SHP77 (cell line): ENCODE data around the gene ETFA.
"Not testable (repeated sequence)": the region's sequence is repeated elsewhere in the genome, so short reads cannot be mapped to it uniquely, and the experiment has no call there.

ENCODE experiments used
- DNase-seq, 2 experiments: peaks; one replicate each; lab custom pipeline; 2025; lab: John Stamatoyannopoulos, UW

ETFA gene

DNA sequence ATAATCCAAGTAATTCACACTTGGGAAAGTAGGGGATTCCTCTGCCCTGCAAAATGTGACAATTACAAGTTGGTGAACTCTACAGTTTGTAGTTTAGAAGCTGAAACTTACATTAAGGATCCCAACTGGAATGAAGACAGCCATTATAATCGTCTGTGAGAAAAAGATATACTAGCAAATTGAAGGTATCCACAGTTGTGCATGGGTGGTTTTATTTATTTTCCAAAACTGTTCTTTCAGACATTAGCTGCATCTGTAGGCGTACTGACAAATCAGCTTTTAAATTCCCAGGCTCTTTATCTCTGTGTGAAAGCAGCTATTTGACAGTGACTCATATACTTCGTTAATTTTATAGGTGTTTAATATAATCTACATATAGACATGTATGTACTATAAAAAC lies 12.8 kb upstream of the ETFA start:
- DNase-seq, result no peak

DNA sequence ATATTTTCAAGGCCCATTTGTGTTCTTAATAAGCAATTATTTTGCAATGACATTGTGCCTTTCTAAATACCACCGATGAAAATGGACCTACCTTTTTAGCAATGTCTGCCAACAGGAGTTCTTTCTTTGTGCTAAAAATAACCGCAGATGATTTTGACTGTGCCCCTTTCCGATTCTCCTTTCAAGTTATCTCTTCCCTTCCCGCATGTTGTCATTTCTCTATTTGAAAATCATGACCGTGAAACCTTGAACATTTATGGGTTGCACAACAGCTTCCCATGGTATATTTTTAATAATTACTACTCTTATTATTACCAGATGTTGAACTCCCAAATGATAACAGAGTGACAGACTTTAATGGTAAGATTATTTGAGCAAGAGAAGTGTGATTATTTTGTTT lies 10.3 kb upstream of the ETFA start:
- no peak for DNase-seq

DNA sequence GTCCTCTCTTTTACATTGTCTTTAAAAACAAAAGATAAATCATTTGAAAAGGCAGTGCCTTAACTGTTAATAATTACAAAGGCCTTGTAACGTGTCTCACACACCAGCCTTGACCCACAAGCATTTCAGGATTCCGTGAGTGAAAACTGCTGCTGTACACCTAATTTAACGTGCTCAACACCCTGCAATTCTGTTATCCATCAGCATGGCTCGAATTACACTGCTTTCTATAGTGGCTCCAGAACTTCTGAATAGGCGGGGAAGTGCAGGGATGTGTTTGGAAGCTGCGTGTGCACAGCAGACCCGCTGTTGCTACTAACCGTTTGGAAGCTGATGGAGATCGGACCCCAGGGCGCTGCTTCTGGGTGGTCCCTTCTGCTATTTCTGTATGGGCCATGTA lies 9.9 kb upstream of the ETFA start:
- DNase-seq, result no peak

DNA sequence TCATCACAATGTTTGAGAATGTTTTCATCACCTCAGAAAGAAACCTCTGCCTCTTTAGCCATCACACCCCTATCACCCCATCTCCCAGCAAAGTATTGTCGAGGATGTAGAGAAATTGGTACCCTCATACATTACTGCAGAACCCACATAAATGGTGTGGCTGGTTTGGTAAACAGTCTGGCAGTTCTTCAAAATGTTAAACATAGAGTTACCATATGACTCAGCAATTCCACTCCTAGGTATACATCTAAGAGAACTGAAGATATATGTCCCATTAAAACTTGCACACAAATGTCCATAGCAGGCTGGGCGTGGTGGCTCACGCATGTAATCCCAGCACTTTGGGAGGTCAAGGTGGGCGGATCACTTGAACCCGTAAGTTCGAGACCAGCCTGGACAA lies 8.7 kb upstream of the ETFA start:
- DNase-seq, result no peak

DNA sequence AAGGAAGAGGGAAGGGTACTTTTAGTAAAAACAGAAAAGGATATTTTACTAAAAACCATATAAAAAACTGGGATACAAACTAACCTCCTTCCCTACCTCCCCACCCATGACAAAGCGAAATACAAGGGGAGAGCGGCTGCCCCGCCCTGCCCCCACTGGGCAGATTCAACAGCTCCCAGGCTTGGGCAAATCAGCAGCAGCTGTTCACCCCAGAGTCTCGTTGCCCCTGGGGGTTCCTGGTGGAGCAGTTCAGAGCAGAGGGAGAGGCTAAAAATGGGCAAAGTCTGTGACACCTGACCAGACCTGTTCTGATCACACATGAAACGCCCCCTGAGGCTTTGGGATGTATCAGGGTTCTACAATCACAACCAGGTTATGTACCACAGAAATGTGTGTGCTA lies 2.5 kb upstream of the ETFA start:
- DNase-seq, result no peak

DNA sequence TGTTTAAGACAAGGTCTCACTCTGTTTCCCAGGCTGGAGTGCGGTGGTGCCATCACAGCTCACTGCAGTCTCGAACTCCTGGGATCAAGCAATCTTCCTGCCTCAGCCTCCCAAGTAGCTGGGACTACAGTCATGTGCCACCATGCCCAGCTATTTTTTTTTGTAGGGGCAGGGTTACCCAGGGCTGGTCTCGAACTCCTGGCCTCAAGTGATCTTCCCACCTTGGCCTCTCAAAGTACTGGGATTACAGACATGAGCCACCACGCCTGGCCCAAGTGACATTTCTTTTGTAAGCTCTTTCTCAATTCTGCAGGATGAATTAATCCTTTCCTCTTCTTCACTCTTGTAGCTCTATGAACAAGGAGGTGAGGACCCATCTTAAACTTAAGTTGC lies 1.9 kb upstream of the ETFA start:
- not testable (repeated sequence) for DNase-seq

DNA sequence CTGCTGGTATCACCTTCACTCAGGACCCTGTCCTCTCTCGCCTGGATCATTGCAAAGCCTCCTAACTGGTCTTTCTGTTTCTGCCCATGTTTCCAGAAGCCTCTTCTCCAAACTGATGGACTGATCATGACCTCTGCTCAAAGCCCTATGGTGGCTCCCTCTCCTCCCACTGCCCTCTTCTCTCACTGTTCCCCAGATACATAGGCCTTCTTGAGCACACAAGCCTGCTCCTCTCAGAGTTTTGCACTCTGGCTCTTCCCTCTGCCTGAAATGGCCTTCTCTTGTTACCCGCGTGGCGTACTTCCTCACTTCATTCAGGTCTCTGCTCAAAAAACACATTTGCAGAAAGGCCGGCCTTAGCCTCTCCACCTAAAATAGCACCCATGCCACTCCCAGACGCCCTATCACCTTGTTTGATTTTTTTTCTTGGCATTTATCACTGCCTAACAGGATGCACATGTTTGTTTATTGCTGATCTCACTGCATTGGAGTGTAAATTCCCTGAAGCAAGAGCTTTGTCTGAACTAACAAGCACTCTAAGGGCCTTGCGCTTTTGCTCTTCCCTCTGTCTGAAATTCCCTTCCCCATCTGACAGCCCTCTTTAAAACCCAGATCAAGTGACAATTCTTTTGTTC lies 1.4 kb upstream of the ETFA start:
- no peak for DNase-seq

DNA sequence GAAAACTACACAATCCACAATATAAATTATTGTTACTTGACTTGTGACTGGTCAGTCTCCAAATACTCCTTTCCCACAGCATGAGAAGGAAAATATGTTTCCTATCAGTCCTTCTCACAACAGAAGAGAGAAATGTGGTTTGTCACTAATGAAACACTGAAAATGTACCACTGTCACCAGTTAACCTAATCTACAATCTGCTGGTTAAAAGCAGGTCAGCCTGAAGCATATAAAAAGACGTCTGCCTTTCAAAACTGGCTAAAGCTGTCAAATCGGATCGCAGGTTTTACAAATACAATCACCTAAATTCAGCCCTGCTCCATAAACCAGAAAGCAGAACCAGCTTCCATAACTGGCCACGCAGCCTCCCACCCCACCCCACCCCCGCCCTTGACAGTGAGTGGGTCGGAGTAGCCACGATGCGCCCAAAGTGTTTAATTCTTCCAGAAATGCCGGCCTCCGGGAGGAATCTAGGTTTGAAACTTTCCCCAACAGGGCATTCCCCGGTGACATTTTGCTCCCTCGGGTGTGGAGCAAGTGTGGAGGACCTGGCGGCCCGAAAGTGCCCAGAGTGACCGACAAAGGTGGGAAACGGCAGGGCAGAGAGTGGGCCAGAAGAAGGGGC lies 682 bp downstream of the ETFA start:
- no peak for DNase-seq

DNA sequence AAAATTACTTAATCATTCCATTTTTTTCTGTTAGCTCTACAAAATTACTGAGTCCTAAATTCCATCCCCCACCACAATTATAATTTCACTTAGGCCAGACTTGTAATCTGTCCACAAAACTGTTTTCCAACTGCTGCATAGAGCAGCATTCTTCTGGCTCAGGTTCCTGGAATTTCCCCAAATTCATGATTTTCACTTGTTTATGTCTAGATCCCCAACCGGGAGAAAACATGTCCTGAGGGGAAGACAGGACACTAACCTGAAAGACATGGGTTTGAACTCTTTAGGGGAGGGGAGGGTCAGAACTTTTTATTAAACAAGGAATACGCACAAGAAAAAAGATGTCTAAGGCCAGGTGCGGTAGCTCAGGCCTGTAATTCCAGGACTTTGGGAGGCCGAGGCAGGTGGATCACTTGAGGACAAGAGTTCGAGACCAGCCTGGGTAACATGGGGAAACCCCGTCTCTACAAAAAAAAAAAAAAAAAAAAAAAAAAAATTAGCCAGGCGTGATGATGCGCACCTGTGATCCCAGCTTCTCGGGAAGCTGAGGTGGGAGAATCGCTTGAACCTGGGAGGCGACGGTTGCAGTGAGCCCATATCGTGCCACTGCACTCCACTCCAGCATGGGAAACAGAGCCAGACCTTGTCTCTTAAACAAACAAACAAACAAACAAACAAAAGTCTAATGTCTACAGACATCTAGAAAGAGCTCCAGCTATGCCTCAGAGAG lies 1.5 kb downstream of the ETFA start:
- DNase-seq, result no peak

DNA sequence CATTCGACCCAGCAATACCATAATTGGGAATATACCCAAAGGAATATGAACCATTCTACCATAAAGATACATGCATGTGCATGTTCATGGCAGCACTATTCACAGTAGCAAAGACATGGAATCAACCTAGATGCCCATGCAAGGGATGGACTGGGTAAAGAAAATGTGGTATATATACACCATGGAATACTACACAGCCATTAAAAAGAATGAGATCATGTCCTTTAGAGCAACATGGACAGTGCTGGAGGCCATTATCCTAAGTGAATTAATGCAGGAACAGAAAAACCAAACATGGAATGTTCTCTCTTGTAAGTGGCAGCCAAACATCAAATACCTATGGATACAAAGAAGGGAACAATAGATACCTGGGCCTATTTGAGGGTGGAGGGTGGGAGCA lies 7.4 kb downstream of the ETFA start:
- DNase-seq, result no peak

DNA sequence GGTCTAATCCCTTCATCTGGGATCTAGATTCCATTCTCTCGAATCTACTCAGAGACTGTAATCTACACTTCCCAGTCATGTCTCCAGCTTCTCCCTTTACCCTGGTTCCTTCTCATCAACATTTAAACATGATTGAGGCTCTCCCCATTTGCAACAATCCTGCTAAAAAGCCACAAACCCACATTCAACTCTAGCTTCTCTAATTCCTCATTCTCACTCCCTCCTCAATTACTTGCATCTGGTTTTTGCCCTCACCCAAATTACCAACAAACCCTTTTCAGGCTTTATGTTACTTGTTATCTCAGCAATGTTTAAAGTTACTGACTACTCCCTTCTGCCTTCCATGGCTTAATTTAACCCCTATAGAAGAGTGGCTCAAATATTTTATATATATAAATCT lies 11.5 kb downstream of the ETFA start:
- no peak for DNase-seq

DNA sequence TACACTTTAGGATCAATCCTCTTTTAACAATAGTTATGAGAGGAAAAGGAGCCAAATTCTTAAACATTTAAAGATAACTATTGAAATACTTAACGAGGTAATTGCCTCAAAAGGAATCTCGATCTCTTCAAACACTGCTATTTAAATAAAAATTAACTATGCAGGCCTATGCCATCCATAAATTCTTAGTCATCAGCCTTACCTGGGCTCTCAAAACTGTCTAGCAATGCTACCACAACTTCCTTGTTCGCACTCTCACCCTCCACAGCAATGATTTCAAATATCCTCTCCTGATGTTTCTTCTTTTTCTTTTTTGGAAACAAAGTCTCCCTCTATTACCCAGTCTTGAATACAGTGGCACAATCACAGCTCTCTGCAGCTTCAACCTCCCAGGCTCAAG lies 12.3 kb downstream of the ETFA start:
- DNase-seq, result no peak

DNA sequence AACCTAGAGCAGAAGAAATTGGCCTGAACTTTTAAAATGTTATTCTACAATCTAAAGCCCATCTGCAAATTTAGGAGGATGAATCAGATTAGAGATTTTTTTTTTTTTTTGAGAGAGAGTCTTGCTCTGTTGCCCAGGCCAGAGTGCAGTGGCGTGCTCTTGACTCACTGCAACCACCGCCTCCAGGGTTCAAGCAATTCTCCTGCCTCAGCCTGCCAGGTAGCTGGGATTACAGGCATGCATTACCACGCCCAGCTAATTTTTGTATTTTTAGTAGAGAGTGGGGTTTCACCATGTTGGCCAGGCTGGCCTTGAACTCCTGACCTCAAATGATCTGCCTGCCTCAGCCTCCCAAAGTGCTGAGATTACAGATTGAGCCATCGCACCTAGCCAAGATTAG lies 13.3 kb downstream of the ETFA start:
- DNase-seq, result not testable (repeated sequence)

DNA sequence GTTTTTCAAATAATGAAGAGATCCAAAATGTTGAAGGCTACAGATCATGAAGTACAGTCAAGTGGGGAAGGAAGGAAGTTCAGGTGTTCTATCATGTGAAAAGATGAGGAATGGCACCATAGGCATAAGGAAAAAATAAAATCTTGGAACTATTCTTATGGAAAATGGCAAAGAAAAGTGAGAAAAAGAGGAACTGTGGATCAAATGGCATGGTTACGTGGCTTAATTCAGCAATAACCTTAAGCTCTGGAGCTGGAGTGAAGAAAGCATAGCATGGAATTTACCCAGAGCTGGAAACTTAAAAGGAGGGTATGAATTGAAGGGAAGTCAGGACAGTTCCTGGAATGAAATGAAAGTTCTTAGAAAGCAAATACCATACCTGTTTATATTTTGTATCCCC lies 14.4 kb downstream of the ETFA start:
- no peak for DNase-seq

DNA sequence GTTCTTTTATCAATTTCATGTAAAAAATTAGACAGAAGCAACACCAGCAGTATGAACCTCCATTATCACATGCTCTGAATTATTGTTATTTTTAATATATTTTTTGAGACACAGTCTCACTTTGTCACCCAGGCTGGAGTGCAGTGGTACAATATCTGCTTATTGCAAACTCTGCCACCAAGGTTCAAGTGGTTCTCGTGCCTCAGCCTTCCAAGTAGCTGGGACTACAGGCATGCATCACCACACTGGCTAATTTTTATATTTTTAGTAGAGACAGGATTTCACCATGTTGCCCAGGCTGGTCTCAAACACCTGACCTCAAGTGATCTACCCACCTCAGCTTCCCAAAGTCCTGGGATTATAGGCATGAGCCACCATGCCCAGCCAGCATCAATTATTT lies 16.8 kb downstream of the ETFA start:
- DNase-seq, result not testable (repeated sequence)

DNA sequence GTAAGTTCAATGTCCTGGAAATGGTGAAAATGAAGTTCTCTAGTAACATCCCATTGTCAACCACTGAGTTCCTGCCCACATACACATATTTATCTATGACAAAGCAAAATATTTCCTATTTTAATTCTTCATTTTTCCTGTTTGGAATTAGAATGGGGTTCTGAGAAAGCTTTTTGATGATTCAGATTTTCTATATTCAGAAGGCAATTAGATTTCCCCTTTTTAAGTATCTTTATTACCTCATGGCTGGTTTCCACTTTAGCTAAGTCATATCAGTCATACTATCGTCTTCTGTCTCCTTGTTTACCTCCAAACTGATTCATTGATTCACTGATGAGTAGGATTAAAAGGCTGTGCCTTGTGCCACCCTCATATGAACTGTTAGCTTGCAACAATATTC lies 17.9 kb downstream of the ETFA start:
- no peak for DNase-seq

DNA sequence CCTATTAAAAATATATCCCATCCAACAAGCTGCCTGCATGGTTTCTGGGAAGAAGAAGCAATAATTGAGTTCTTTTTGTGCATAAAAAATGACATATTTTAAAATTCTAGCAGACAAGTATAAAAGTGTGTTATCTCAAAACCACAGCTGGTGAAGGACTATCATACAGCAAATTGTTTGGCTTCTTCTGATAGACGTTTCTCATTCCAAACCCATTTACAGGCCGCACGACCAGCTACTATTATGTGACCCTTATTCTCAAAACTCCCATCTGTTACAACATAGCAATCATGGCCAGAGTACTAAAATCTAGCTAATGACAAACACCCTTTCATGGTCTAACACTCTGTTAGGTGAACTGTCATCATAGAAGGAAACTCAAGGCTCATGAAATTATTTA lies 21.7 kb downstream of the ETFA start:
- no peak for DNase-seq

DNA sequence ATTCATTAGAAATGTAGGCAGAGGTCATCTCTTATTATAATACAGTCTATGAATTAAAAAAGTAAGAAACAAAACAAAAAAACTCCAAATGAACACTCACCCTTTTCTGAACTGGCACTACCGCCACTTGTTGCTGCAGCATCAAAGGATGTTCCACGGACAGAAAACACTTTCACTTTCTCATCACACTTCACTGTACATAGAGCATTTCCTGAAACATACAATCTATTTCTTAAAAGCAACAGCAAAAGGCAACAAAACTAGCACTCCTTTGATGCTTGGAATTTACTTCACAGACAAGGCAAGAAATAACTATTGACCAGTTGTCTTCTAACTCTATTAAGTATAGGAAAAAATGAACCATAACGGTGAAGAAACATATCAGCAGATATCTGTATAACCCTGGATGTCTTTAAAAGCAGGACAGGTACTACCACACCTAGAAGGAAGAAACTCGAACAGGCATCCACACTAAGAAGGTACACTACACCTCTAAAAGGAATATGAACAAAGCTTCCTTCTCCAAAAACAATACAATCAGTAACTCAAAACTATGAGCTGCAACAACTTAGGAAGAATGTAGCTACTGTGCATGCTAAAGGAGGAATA lies 24.9 kb downstream of the ETFA start:
- DNase-seq, result no peak

DNA sequence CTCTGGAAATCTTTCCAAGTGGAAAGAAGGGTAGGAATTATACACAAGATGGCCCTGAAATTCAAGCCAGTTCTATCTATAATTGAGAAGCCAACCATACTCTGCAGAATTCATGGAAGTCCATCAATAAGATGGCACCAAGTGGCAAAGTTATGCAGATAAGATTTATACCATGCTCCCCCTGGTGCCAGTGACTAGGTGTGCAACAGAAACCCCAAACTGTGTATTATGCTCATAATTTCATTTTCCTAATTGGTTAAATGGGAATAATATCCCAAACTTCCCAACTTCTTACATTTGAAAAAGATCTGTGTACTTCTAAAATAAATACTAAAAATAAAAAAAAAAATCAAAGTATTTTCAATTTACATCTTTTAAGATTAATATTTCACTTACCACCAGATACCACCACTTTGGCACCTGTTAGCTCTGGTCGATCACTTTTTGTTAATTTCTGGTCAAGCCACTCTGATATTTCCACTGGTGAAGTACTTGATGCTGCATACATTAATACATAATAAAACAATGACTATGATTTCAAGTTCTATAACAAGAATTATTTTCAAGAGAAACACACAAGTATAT lies 25.9 kb downstream of the ETFA start:
- no peak for DNase-seq

DNA sequence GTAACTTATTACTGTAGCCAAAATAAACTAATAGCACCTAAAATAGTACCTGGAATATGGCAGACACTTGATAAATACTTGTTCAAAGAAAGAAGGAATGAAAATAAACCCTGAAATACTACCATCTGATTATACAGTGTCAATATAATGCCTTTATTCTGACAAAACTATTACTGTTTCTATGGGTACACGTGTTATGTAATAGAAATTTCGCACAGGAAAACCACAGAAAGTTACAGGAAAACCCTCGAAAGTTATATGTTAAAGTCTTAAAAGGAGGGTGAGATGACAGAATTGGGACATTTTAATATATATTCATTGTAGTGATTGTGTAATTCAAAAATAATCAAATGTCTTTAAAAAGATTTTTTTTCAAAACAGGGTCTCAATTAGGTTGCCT lies 28.8 kb downstream of the ETFA start:
- no peak for DNase-seq

DNA sequence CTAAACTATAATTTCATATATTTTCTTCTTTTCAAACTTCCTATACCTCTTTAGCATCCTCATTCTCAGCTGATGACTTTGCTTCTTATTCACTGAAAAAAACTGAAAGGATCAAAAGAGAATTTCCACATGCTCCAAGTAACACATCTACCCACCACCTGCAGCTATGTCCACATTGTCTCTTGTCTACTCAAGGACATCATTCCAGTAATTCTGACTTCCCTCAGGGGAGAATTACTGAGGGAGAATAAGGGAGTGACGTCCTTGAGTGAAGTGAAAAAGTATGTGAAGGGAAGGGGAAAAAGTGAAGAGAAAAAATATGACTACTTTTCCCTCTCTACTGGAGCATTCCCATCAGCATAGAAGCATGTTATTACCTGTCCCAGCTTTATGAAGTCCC lies 32.6 kb downstream of the ETFA start:
- DNase-seq, result no peak

DNA sequence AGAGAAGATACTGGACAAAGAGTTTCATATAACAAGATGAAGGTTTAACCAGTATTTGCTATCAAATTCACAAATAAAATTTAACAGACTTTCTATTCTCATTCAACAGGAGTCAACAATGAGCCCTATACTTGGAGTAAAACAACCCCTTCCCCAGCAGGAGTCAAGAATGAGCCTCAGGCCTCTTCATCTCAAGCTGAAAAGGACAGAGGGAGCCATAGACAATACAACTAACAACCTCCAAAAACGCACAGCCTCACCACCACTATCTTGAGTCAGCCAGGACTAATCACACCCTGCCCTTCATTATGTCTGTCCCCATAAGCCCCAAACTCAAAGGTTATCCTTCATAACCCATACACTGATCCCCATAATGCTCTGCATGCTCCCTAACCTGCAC lies 36.4 kb downstream of the ETFA start:
- no peak for DNase-seq

DNA sequence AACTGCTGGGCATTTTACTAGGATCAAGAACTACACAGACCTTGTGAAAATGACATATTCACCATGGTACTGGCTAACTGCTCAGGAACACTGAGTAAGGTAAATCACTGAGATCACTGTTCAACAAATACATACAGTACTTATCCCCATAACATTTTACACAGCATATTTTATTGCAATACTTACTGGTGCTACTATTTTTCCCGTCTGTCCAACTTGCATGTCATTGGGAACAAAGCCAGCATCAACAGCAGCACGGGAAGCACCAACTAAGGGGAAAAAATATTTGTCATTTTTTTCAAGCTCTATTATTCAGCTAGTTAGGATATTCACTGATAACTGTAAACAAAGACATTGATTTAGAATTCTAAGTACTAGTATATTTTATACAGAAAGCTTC lies 37.0 kb downstream of the ETFA start:
- no peak for DNase-seq
